OCI-LY3 (cell line): ENCODE data around the gene TRAPPC13.

Source experiments
- CTCF ChIP-seq: fragments of 200-600, 300-600 bp; sonication (generic); IDR thresholded peaks from 2 replicates; pipeline ENCODE4 v1.5.1; 2014; ENCODE audit warnings: antibody characterized with exemption, low read length, low read depth
- EZH2phosphoT487 ChIP-seq: fragments of 200-600 bp; shearing (Covaris generic); IDR thresholded peaks from 2 replicates; pipeline ENCODE4 v1.6.1; 2018; ENCODE audit warnings: antibody characterized with exemption, mixed run types, low read depth

GRCh38 chr5:65704621-65705239 lies 79.9 kb downstream of the TRAPPC13 start:
- TF ChIP-seq CTCF (no peak), EZH2phosphoT487 (no peak)
